PFSK-1 (cell line): ENCODE data around the gene KRTAP10-10.

ENCODE experiments used
- FOXP2 ChIP-seq: optimal IDR thresholded peaks from 2 replicates; pipeline ENCODE3; 2011; ENCODE audit warnings: borderline replicate concordance, control low read depth, inconsistent platforms; ENCODE audit not compliant: insufficient read depth; ENCODE audit errors: extremely low read length, extremely low read depth
- POLR2AphosphoS5 ChIP-seq: IDR thresholded peaks from 2 replicates; pipeline ENCODE4 v1.6.1; 2012; ENCODE audit warnings: low read depth, mild to moderate bottlenecking, control low read depth, low read length, moderate library complexity
- REST ChIP-seq, 2 experiments: IDR thresholded peaks; 2 replicates each; pipeline versions ENCODE4 v1.6.1 to v1.8.0; 2011 to 2012; ENCODE audit warnings: low read depth in 2 of 2, low read length in 2 of 2, control low read depth in 1 of 2, inconsistent platforms in 1 of 2, mild to moderate bottlenecking in 1 of 2, moderate library complexity in 1 of 2; ENCODE audit not compliant: insufficient read depth in 1 of 2
- SIN3A ChIP-seq: IDR thresholded peaks from 2 replicates; pipeline ENCODE4 v1.6.1; 2012; ENCODE audit warnings: mild to moderate bottlenecking, low read length, moderate library complexity, borderline replicate concordance; ENCODE audit not compliant: insufficient read depth
- TAF1 ChIP-seq: IDR thresholded peaks from 2 replicates; pipeline ENCODE4 v1.6.1; 2012; ENCODE audit warnings: low read length, control low read depth, borderline replicate concordance; ENCODE audit not compliant: insufficient read depth

The KRTAP10-10 gene

DNA sequence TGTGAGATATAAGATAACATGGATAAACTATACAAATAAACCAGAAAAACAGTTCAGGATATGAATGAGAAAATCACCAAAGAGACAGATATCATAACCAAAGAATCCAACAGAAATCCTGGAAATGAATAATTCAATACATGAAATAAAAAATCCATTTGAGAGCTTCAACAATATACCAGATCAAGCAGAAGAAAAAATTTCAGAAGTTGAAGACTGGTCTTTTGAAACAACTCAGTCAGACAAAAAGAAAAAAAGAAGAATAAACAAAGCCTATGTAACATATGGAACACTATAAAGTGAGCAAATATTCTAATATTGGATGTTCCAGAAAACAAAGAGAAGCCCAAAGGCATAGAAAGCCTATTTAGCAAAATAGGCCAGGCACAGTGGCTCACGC lies 34.8 kb downstream of the KRTAP10-10 start:
- TF ChIP-seq FOXP2 (no peak), SIN3A (no peak)

- TF ChIP-seq FOXP2: no peak
- no peak for TF ChIP-seq TAF1
- no peak for TF ChIP-seq REST (IDR thresholded peaks at IDR 0.05; ENCODE audit: insufficient read depth in 1 of 2, low read depth in 2 of 2, low read length in 2 of 2)
- TF ChIP-seq SIN3A: no peak
- no peak for TF ChIP-seq POLR2AphosphoS5
Measured at GRCh38 chr21:44677881-44678280, 40.7 kb downstream of the KRTAP10-10 start.

DNA sequence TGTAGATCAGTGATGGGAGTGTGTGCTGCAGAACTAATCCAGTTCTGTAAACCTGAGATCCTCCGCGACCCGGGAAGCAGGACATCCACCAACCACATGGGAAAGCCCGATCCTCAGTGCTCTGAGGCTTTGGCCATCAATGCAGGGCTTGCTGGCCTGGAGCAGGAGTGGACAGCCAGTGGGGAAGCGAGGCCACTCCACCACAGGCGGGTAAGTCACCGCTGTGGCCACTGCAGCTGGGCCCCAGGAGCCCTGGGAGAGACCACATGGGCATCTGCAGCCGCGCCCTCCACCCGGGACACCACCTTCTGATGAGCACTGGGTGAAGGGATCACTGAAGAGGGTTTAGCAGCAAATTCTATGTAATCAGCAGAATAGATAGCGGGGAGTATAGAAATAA lies 44.0 kb downstream of the KRTAP10-10 start:
- TF ChIP-seq SIN3A (no peak), TAF1 (no peak), POLR2AphosphoS5 (no peak), REST (IDR thresholded peaks at IDR 0.05; ENCODE audit: insufficient read depth in 1 of 2, low read depth in 2 of 2, low read length in 2 of 2) (no peak), FOXP2 (no peak)

- TF ChIP-seq POLR2AphosphoS5 (no peak), REST (IDR thresholded peaks at IDR 0.05; ENCODE audit: insufficient read depth in 1 of 2, low read depth in 2 of 2, low read length in 2 of 2) (no peak), SIN3A (no peak), TAF1 (no peak), FOXP2 (no peak)
Measured at GRCh38 chr21:44681861-44682579, 44.9 kb downstream of the KRTAP10-10 start, which contains the start of gene KRTAP12-1. TSS of gene KRTAP12-1 (minus strand) at chr21:44682163. CDS start at chr21:44682123, 40 bp downstream.

DNA sequence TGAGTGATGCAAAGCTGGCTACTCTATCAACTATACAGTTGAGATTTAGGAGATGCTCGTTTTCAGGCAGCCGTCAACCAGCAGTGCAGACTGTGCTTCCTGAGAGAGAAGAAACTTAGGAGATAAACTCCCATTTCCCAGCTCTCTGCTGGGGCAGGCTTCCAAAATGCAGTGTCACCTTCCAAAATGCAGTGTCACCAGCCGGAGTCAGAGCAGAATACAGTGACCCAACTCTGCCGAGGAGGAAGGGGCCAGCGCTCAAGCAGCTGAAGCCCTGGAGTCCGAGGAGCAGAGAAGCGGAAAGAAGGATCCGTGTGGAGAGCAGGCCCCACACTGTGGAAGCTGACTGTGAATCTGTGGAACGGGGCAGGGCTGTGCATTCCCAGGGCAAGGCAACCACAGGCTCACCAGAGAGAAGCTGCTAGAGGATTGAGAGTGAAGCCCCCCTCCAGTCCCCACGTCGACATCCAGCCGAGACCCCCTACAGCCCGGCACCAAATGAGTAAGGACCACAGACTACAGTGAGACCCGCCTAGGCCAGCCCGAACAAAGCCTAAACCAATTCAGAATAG lies 45.5 kb downstream of the KRTAP10-10 start:
- no peak for TF ChIP-seq SIN3A

GRCh38 chr21:44684077-44684476 lies 46.9 kb downstream of the KRTAP10-10 start:
- TF ChIP-seq REST (IDR thresholded peaks at IDR 0.05; ENCODE audit: insufficient read depth in 1 of 2, low read depth in 2 of 2, low read length in 2 of 2) (no peak), TAF1 (no peak), SIN3A (no peak), FOXP2 (no peak), POLR2AphosphoS5 (no peak)
